H1 (cell line): Measurements from ENCODE around the gene AKAP9. TPM values are rescaled to one million over a fixed set of nuclear protein-coding genes. Genes with fewer than 3 reads are reported as not detected.

ENCODE experiments used
- CTCF ChIA-PET: fragments of 300-600 bp; sonication (Branson Sonifier 250); formaldehyde crosslinking; loops from one replicate; lab custom pipeline; 2021; ENCODE audit not compliant: partially characterized antibody; lab: Charles Lee
- POLR2A ChIA-PET: fragments of 300-600 bp; sonication (Branson Sonifier 250); formaldehyde crosslinking; loops from one replicate; lab custom pipeline; 2021; ENCODE audit warnings: inconsistent platforms; ENCODE audit not compliant: partially characterized antibody; lab: Charles Lee
- DNase-seq, 2 experiments: peaks; one replicate each; pipeline versions ENCODE4 v3.0.0 to v3.0.0-alpha.2; 2010 to 2022; ENCODE audit warnings: low spot score in 2 of 2, low read depth in 1 of 2, mixed read lengths in 1 of 2
- FAIRE-seq: peaks from 2 replicates; lab custom pipeline; 2011; peaks lifted over from hg19 to GRCh38; lab: Jason Lieb, UNC
- H2AFZ ChIP-seq: 2 replicates; pipeline ENCODE4 v1.8.1; 2012; ENCODE audit warnings: low read length, inconsistent platforms
- H2AK5ac ChIP-seq: 2 replicates; pipeline ENCODE4 v1.6.1; 2013; ENCODE audit warnings: low read depth, low read length
- H2BK120ac ChIP-seq: replicated peaks from 2 replicates; pipeline ENCODE3; 2013; ENCODE audit warnings: low read depth, low read length, inconsistent platforms
- H2BK12ac ChIP-seq: 2 replicates; pipeline ENCODE4 v1.6.1; 2013; ENCODE audit warnings: low read depth, low read length
- H2BK15ac ChIP-seq: 2 replicates; pipeline ENCODE4 v1.6.1; 2013; ENCODE audit warnings: low read length
- H2BK20ac ChIP-seq: 2 replicates; pipeline ENCODE4 v1.6.1; 2013; ENCODE audit warnings: low read length
- H2BK5ac ChIP-seq: 2 replicates; pipeline ENCODE4 v1.6.1; 2013; ENCODE audit warnings: low read depth, low read length
- H3K14ac ChIP-seq: 2 replicates; pipeline ENCODE4 v1.6.1; 2013; ENCODE audit warnings: inconsistent platforms; ENCODE audit not compliant: insufficient read length
- H3K18ac ChIP-seq: 2 replicates; pipeline ENCODE4 v1.6.1; 2013; ENCODE audit warnings: low read length; ENCODE audit errors: extremely low read depth
- H3K23ac ChIP-seq: 2 replicates; pipeline ENCODE4 v1.6.1; 2013; ENCODE audit warnings: inconsistent platforms; ENCODE audit not compliant: insufficient read length
- H3K23me2 ChIP-seq: 2 replicates; pipeline ENCODE4 v1.6.1; 2013; ENCODE audit warnings: low read depth, low read length
- H3K27ac ChIP-seq: 2 replicates; pipeline ENCODE4 v1.6.1; 2011; ENCODE audit warnings: low read depth, low read length, inconsistent platforms
- H3K27me3 ChIP-seq, 4 experiments: replicated peaks in 1 of 4; 1 replicate in 1 of 4; 2 replicates in 3 of 4; pipeline versions ENCODE4 v1.6.1 to v1.8.1; 2011 to 2013; ENCODE audit warnings: low read length in 3 of 4, mild to moderate bottlenecking in 3 of 4, inconsistent platforms in 2 of 4, mixed read lengths in 2 of 4, moderate library complexity in 1 of 4; ENCODE audit not compliant: control insufficient read depth in 3 of 4, insufficient read depth in 3 of 4; ENCODE audit errors: extremely low read depth in 1 of 4
- H3K36me3 ChIP-seq, 4 experiments: 2 replicates each; pipeline versions ENCODE4 v1.6.1 to v1.8.1; 2011 to 2013; ENCODE audit warnings: mild to moderate bottlenecking in 4 of 4, low read length in 3 of 4, moderate library complexity in 2 of 4, control low read depth in 1 of 4, inconsistent platforms in 1 of 4; ENCODE audit not compliant: insufficient read depth in 4 of 4, control insufficient read depth in 2 of 4
- H3K4ac ChIP-seq: replicated peaks from 2 replicates; pipeline ENCODE3; 2013; ENCODE audit warnings: low read length, low read depth, mixed read lengths, inconsistent platforms; ENCODE audit not compliant: insufficient read length
- H3K4me1 ChIP-seq, 4 experiments: replicated peaks in 1 of 4; 1 replicate in 1 of 4; 2 replicates in 3 of 4; pipeline versions ENCODE4 v1.6.1 to v1.8.1; 2011 to 2013; ENCODE audit warnings: low read length in 3 of 4, inconsistent platforms in 2 of 4, mixed read lengths in 1 of 4; ENCODE audit not compliant: insufficient read depth in 4 of 4, control insufficient read depth in 3 of 4
- H3K4me2 ChIP-seq, 2 experiments: 2 replicates each; pipeline versions ENCODE4 v1.6.1 to v1.8.1; 2011 to 2013; ENCODE audit warnings: low read depth in 2 of 2, low read length in 2 of 2, control low read depth in 1 of 2, inconsistent platforms in 1 of 2, mild to moderate bottlenecking in 1 of 2; ENCODE audit not compliant: insufficient read depth in 1 of 2
- H3K4me3 ChIP-seq, 4 experiments: fragments of 200-600, 300-600 bp in 1 of 4; sonication (generic), shearing (Covaris generic), sonication (Bioruptor Twin) in 1 of 4; 2 replicates each; pipeline versions ENCODE4 v1.5.1 to v1.8.1; 2011 to 2016; ENCODE audit warnings: low read length in 4 of 4, low read depth in 3 of 4, control low read depth in 2 of 4, inconsistent platforms in 2 of 4, mild to moderate bottlenecking in 2 of 4, mixed read lengths in 1 of 4, moderate library complexity in 1 of 4; ENCODE audit not compliant: insufficient read depth in 2 of 4; ENCODE audit errors: extremely low read depth in 1 of 4
- H3K56ac ChIP-seq: replicated peaks from 2 replicates; pipeline ENCODE3; 2013; ENCODE audit warnings: low read depth, mild to moderate bottlenecking, mixed read lengths, low read length, inconsistent platforms; ENCODE audit not compliant: insufficient read length
- H3K79me1 ChIP-seq: 2 replicates; pipeline ENCODE4 v1.6.1; 2013; ENCODE audit warnings: low read depth, low read length, control low read depth
- H3K79me2 ChIP-seq, 2 experiments: 2 replicates each; pipeline versions ENCODE4 v1.6.1 to v1.8.1; 2012 to 2013; ENCODE audit warnings: low read length in 2 of 2, mild to moderate bottlenecking in 2 of 2, inconsistent platforms in 1 of 2; ENCODE audit not compliant: insufficient read depth in 2 of 2, control insufficient read depth in 1 of 2
- H3K9ac ChIP-seq, 4 experiments: replicated peaks in 1 of 4; 1 replicate in 1 of 4; 2 replicates in 3 of 4; pipeline versions ENCODE4 v1.6.1 to v1.8.1; 2011 to 2013; ENCODE audit warnings: low read depth in 3 of 4, low read length in 3 of 4, control low read depth in 2 of 4, mild to moderate bottlenecking in 2 of 4, moderate library complexity in 2 of 4, inconsistent platforms in 1 of 4; ENCODE audit errors: extremely low read depth in 1 of 4
- H3K9me3 ChIP-seq, 2 experiments: 2 replicates each; pipeline versions ENCODE4 v1.6.1 to v1.8.1; 2012 to 2013; ENCODE audit warnings: mild to moderate bottlenecking in 2 of 2, moderate library complexity in 2 of 2, control low read depth in 1 of 2, inconsistent platforms in 1 of 2, low read depth in 1 of 2, low read length in 1 of 2, mixed read lengths in 1 of 2; ENCODE audit not compliant: insufficient read depth in 2 of 2
- H4K20me1 ChIP-seq, 2 experiments: replicated peaks in 1 of 2; 2 replicates each; pipeline versions ENCODE3 to v1.8.1; 2011 to 2013; ENCODE audit warnings: inconsistent platforms in 2 of 2, low read length in 2 of 2, mild to moderate bottlenecking in 1 of 2; ENCODE audit not compliant: insufficient read depth in 2 of 2, control insufficient read depth in 1 of 2
- H4K5ac ChIP-seq: 2 replicates; pipeline ENCODE4 v1.6.1; 2013; ENCODE audit warnings: low read length, low read depth, mixed read lengths, inconsistent platforms; ENCODE audit not compliant: insufficient read length
- H4K8ac ChIP-seq: 2 replicates; pipeline ENCODE4 v1.8.0; 2013; ENCODE audit warnings: mild to moderate bottlenecking, moderate library complexity, low read length, inconsistent platforms; ENCODE audit not compliant: insufficient read depth; ENCODE audit errors: extremely low read depth
- H4K91ac ChIP-seq: replicated peaks from 2 replicates; pipeline ENCODE3; 2013; ENCODE audit warnings: low read length, mixed read lengths, inconsistent platforms; ENCODE audit not compliant: insufficient read length
- CBX8 ChIP-seq: fragments of 300-800, 300-1000 bp; sonication (generic); IDR thresholded peaks from 2 replicates; pipeline ENCODE4 v1.7.1; 2016; ENCODE audit warnings: low read depth, low read length, borderline replicate concordance
- CEBPB ChIP-seq: IDR thresholded peaks from 2 replicates; pipeline ENCODE4 v1.6.1; 2012; ENCODE audit warnings: low read depth, low read length
- EGR1 ChIP-seq: IDR thresholded peaks from 2 replicates; pipeline ENCODE4 v1.6.1; 2011; ENCODE audit warnings: low read depth, low read length, borderline replicate concordance
- GTF2F1 ChIP-seq: IDR thresholded peaks from 2 replicates; pipeline ENCODE4 v1.6.1; 2012; ENCODE audit warnings: low read depth, low read length, improper control_type of control experiment, borderline replicate concordance
- NRF1 ChIP-seq: IDR thresholded peaks from 2 replicates; pipeline ENCODE4 v1.6.1; 2011; ENCODE audit warnings: mild to moderate bottlenecking, low read depth, low read length, improper control_type of control experiment
- RAD21 ChIP-seq, 2 experiments: IDR thresholded peaks in 1 of 2; conservative IDR thresholded peaks in 1 of 2; 2 replicates each; pipeline ENCODE4 v1.6.1; 2011; ENCODE audit warnings: low read depth in 2 of 2, low read length in 2 of 2, improper control_type of control experiment in 1 of 2, inconsistent platforms in 1 of 2, mild to moderate bottlenecking in 1 of 2, moderate library complexity in 1 of 2
- SAP30 ChIP-seq: fragments of 300-600 bp; sonication (generic); IDR thresholded peaks from 2 replicates; pipeline ENCODE4 v1.7.1; 2012; ENCODE audit warnings: low read length, moderate library complexity, mild to moderate bottlenecking, inconsistent platforms; ENCODE audit not compliant: insufficient read depth, insufficient replicate concordance
- SIN3A ChIP-seq, 2 experiments: IDR thresholded peaks in 1 of 2; conservative IDR thresholded peaks in 1 of 2; 2 replicates each; pipeline ENCODE4 v1.6.1; 2011 to 2012; ENCODE audit warnings: low read length in 2 of 2, improper control_type of control experiment in 1 of 2, low read depth in 1 of 2, mild to moderate bottlenecking in 1 of 2
- SIRT6 ChIP-seq: IDR thresholded peaks from one replicate; pipeline ENCODE4 v1.7.1; 2012; ENCODE audit warnings: low read length, inconsistent platforms
- SIX5 ChIP-seq: IDR thresholded peaks from 2 replicates; pipeline ENCODE4 v1.6.1; 2011; ENCODE audit warnings: mild to moderate bottlenecking, low read depth, low read length
- SP2 ChIP-seq: IDR thresholded peaks from 2 replicates; pipeline ENCODE4 v1.6.1; 2012; ENCODE audit warnings: mild to moderate bottlenecking, low read length, inconsistent platforms
- TAF7 ChIP-seq: optimal IDR thresholded peaks from 2 replicates; pipeline ENCODE3; 2011; ENCODE audit warnings: low read depth, mild to moderate bottlenecking, inconsistent platforms, low read length, moderate library complexity, borderline replicate concordance
- WGBS, 2 experiments: shearing (Covaris generic) in 1 of 2; methylation state at CpG; one replicate each; pipeline versions ENCODE4 v1.1.6 to v1.1.7; 2013 to 2015; ENCODE audit warnings: low lambda C conversion rate in 2 of 2, mixed read lengths in 2 of 2, inconsistent platforms in 1 of 2, low coverage in 1 of 2, missing lambda C conversion rate in 1 of 2; ENCODE audit not compliant: insufficient replicate concordance in 2 of 2, insufficient coverage in 1 of 2, insufficient read length in 1 of 2; ENCODE audit errors: extremely low coverage in 1 of 2, missing lambda C conversion rate in 1 of 2; 5-methylcytosine and 5-hydroxymethylcytosine counted together
- polyA plus RNA-seq, 7 experiments: library from polyadenylated mRNA; depleted of rRNA in 3 of 7; stranded (reverse) in 5 of 7; unstranded in 2 of 7; fragments of >200 nt in 5 of 7; fragments of 200-250 nt in 2 of 7; gene quantifications; 1 replicate in 5 of 7; 2 replicates in 1 of 7; 4 replicates in 1 of 7; pipeline versions ENCODE4 v1.2.1 to v1.2.3, GENCODE V29; 2011 to 2013; ENCODE audit warnings: missing spikeins in 2 of 7, mixed read lengths in 2 of 7
- total RNA-seq: library from RNA; stranded (reverse); fragmentation: NEBNext Ultra II Directional; extraction: Animal tissue kit (Norgen Biotek cat#: 25700); gene quantifications from 2 replicates; pipeline ENCODE4 v1.2.1, GENCODE V29; 2021
- TF ChIP-seq, protein P1 (sequence below): IDR thresholded peaks from 2 replicates; pipeline ENCODE4 v1.6.1; 2012; ENCODE audit warnings: low read length, inconsistent platforms

Gene AKAP9
- total and polyA plus RNA-seq, 2 of the 8 experiments (the other 6 are each of a cell fraction or from before 2014, with no cell fraction given), result 6.2 to 26.3 TPM

GRCh38 chr7:92108821-92109220, 168.2 kb downstream of the AKAP9 start:
- Histone ChIP-seq H3K36me3 (peaks cover 4 to 20% (median 6%) of the 10 kb centered on the region in 4 experiments; a peak in 7 of 8 replicates), H3K9me3 (no peaks in the 10 kb centered on the region), H4K91ac (no peak overlapping the region), H2BK12ac (no peak overlapping the region), H3K9ac (no peak overlapping the region), H3K4me3 (no peak overlapping the region), H3K14ac (no peak overlapping the region), H3K18ac (no peak overlapping the region), H3K27me3 (no peaks in the 10 kb centered on the region), H3K4ac (no peak overlapping the region), H3K23me2 (no peaks in the 10 kb centered on the region), H3K27ac (no peak overlapping the region), H2BK5ac (no peak overlapping the region), H2BK15ac (no peak overlapping the region), H2BK120ac (no peak overlapping the region), H4K20me1 (no peaks in the 10 kb centered on the region), H3K4me2 (no peak overlapping the region), H4K8ac (no peak overlapping the region), H2AK5ac (no peak overlapping the region), H2AFZ (no peak overlapping the region), H3K79me1 (no peaks in the 10 kb centered on the region), H3K4me1 (no peaks in the 10 kb centered on the region), H2BK20ac (no peak overlapping the region), H4K5ac (no peak overlapping the region), H3K79me2 (no peaks in the 10 kb centered on the region), H3K23ac (no peak overlapping the region), H3K56ac (no peak overlapping the region)
- POLR2A ChIA-PET, result no interaction called here
- FAIRE-seq (no peak), DNase-seq (no peak)
- 91% methylated on average over 8 of the region's 8 CpGs; no CpG with 5 or more reads in 1 of the 2 experiments for WGBS, 2 experiments
- CTCF ChIA-PET, result interaction anchor here (0.6 to 1.2 kb wide), 2 partner anchors 71 to 198 kb away, joined by 3 read pairs; no protein-coding TSS in a partner anchor
- TF ChIP-seq GTF2F1, result no peak
- TF ChIP-seq, protein P1, sequence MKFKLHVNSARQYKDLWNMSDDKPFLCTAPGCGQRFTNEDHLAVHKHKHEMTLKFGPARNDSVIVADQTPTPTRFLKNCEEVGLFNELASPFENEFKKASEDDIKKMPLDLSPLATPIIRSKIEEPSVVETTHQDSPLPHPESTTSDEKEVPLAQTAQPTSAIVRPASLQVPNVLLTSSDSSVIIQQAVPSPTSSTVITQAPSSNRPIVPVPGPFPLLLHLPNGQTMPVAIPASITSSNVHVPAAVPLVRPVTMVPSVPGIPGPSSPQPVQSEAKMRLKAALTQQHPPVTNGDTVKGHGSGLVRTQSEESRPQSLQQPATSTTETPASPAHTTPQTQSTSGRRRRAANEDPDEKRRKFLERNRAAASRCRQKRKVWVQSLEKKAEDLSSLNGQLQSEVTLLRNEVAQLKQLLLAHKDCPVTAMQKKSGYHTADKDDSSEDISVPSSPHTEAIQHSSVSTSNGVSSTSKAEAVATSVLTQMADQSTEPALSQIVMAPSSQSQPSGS, result no peak
- no peak for TF ChIP-seq SAP30
- no peak for TF ChIP-seq NRF1
- TF ChIP-seq RAD21 (IDR thresholded peaks at IDR 0.05 in 1 of 2, conservative IDR thresholded peaks at IDR 0.05 in 1 of 2; ENCODE audit: low read depth in 2 of 2, low read length in 2 of 2), result no peak
- TF ChIP-seq CEBPB, result no peak
- TF ChIP-seq EGR1, result no peak
- TF ChIP-seq SIX5, result no peak
- no peak for TF ChIP-seq TAF7
- no peak for TF ChIP-seq SIN3A (conservative IDR thresholded peaks at IDR 0.05 in 1 of 2, IDR thresholded peaks at IDR 0.05 in 1 of 2; ENCODE audit: low read depth in 1 of 2, low read length in 2 of 2)
- TF ChIP-seq CBX8, result no peak
- TF ChIP-seq SP2, result no peak
- TF ChIP-seq SIRT6, result no peak
